ENCODE data around the gene ANP32E.

DNA sequence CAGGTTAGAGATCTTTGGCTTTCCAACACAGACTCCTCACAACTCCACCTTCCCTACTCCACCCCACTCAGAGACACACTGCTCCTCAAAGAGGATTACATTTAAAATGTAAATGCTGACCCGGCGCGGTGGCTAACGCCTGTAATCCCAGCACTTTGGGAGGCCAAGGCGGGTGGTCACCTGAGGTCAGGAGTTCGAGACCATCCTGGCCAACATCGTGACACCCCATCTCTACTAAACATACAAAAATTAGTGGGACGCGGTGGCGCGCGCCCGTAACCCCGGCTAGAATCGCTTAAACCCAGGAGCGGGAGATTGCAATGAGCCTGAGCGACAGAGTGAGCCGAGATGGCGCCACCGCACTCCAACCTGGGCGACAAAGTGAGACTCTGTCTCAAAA lies 1.8 kb upstream of the ANP32E start:
- TF ChIP-seq, protein P1, sequence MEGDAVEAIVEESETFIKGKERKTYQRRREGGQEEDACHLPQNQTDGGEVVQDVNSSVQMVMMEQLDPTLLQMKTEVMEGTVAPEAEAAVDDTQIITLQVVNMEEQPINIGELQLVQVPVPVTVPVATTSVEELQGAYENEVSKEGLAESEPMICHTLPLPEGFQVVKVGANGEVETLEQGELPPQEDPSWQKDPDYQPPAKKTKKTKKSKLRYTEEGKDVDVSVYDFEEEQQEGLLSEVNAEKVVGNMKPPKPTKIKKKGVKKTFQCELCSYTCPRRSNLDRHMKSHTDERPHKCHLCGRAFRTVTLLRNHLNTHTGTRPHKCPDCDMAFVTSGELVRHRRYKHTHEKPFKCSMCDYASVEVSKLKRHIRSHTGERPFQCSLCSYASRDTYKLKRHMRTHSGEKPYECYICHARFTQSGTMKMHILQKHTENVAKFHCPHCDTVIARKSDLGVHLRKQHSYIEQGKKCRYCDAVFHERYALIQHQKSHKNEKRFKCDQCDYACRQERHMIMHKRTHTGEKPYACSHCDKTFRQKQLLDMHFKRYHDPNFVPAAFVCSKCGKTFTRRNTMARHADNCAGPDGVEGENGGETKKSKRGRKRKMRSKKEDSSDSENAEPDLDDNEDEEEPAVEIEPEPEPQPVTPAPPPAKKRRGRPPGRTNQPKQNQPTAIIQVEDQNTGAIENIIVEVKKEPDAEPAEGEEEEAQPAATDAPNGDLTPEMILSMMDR (IDR thresholded peaks at IDR 0.05): no peak
- TF ChIP-seq POLR2A (IDR thresholded peaks at IDR 0.05): no peak

Data from lower leg skin (tissue), 3 donors.